Measurements from ENCODE around the gene PRKCA. TPM values are rescaled to one million over a fixed set of nuclear protein-coding genes. Genes with fewer than 3 reads are reported as not detected.

Gene PRKCA
- total RNA-seq, 1 experiment from 2014 or later = 29.5 TPM

DNA sequence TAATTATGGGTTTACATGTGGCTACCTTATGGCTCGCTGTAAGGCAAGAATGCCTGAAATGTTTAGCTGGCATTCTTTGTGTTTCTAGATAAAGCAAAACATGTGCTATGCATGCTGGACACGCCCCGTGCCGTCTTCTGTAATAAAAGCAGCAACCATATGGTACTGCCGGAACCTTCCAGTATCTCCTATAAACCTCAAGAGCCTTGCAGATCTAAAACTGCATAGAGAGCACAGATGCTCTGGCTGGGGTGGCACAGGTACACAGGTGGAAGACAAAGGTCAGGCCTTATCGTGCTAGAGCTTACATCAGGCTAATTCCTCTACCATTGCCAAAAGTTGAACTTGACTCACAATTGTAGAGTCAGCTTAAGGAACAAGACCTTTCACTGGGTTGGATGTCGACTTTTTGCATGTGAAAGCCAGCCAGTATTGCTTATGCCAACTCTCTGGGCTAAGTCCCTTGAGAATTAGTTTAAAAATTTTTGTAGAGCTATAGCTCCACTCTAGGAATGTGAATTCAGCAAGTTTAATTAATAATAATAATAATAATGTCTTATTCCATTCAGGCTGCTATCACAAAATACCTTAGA is 345.1 kb downstream of the PRKCA start (continued):
- no peak for TF ChIP-seq ATF6 (CRISPR knock-in tag; IDR thresholded peaks at IDR 0.05)

DNA sequence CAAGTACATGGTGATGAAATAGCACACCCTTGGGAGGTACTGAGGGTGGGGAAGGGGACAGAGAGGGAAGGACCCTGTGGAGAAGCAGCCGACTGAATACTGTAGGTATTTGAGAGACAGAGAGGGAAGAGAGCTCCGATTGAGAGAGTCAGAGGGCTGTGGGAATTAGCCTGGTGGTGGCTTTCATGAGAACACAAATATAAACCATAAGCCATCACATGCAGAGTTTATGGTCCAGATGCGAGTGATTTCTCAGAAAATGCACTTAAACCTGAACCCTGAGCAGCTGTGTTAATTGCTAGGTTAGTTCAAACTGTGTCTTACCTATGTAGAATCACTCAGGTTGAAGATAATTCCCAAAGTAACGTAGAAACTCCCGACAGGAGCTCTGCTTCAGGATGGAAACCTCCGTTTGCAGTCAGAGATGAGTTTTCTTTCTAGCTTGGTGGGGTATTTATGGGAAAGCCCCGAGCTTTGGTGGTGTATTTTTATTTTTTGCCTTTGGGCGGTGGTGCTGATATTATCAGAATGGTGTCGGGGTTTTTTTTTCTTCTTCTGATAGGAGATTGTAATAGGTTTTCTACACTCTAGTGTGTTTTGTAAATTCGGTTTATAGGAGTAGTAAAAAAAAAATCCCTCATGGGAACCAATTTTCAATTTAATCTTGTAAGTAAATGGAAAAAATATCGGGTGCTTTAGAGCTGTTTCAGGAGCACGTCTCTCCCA is 347.6 kb downstream of the PRKCA start:
- H3K4me1 Mint-ChIP-seq = peaks cover 8% of the 10 kb centered on the region
- no peak for ATAC-seq
- CTCF ChIA-PET = interaction anchor here (1.5 to 1.6 kb wide), 2 partner anchors 24 to 448 kb away, joined by 4 to 5 read pairs; no protein-coding TSS in a partner anchor
- POLR2A ChIA-PET = no interaction called here
- DNase-seq (ENCODE audit: low spot score) = no peak
- no peak for TF ChIP-seq MAX (CRISPR knock-in tag; IDR thresholded peaks at IDR 0.05)
- no peak for TF ChIP-seq FOXP1 (CRISPR knock-in tag; IDR thresholded peaks at IDR 0.05; ENCODE audit: borderline replicate concordance)
- TF ChIP-seq, protein P1, sequence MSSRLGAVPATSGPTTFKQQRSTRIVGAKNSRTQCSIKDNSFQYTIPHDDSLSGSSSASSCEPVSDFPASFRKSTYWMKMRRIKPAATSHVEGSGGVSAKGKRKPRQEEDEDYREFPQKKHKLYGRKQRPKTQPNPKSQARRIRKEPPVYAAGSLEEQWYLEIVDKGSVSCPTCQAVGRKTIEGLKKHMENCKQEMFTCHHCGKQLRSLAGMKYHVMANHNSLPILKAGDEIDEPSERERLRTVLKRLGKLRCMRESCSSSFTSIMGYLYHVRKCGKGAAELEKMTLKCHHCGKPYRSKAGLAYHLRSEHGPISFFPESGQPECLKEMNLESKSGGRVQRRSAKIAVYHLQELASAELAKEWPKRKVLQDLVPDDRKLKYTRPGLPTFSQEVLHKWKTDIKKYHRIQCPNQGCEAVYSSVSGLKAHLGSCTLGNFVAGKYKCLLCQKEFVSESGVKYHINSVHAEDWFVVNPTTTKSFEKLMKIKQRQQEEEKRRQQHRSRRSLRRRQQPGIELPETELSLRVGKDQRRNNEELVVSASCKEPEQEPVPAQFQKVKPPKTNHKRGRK (CRISPR knock-in tag; IDR thresholded peaks at IDR 0.05; ENCODE audit: borderline replicate concordance) = no peak
- no peak for TF ChIP-seq ATF1 (CRISPR knock-in tag; IDR thresholded peaks at IDR 0.05)
- TF ChIP-seq, protein P2, sequence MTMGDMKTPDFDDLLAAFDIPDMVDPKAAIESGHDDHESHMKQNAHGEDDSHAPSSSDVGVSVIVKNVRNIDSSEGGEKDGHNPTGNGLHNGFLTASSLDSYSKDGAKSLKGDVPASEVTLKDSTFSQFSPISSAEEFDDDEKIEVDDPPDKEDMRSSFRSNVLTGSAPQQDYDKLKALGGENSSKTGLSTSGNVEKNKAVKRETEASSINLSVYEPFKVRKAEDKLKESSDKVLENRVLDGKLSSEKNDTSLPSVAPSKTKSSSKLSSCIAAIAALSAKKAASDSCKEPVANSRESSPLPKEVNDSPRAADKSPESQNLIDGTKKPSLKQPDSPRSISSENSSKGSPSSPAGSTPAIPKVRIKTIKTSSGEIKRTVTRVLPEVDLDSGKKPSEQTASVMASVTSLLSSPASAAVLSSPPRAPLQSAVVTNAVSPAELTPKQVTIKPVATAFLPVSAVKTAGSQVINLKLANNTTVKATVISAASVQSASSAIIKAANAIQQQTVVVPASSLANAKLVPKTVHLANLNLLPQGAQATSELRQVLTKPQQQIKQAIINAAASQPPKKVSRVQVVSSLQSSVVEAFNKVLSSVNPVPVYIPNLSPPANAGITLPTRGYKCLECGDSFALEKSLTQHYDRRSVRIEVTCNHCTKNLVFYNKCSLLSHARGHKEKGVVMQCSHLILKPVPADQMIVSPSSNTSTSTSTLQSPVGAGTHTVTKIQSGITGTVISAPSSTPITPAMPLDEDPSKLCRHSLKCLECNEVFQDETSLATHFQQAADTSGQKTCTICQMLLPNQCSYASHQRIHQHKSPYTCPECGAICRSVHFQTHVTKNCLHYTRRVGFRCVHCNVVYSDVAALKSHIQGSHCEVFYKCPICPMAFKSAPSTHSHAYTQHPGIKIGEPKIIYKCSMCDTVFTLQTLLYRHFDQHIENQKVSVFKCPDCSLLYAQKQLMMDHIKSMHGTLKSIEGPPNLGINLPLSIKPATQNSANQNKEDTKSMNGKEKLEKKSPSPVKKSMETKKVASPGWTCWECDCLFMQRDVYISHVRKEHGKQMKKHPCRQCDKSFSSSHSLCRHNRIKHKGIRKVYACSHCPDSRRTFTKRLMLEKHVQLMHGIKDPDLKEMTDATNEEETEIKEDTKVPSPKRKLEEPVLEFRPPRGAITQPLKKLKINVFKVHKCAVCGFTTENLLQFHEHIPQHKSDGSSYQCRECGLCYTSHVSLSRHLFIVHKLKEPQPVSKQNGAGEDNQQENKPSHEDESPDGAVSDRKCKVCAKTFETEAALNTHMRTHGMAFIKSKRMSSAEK (CRISPR knock-in tag; IDR thresholded peaks at IDR 0.05; ENCODE audit: borderline replicate concordance) = no peak
- TF ChIP-seq, protein P3, sequence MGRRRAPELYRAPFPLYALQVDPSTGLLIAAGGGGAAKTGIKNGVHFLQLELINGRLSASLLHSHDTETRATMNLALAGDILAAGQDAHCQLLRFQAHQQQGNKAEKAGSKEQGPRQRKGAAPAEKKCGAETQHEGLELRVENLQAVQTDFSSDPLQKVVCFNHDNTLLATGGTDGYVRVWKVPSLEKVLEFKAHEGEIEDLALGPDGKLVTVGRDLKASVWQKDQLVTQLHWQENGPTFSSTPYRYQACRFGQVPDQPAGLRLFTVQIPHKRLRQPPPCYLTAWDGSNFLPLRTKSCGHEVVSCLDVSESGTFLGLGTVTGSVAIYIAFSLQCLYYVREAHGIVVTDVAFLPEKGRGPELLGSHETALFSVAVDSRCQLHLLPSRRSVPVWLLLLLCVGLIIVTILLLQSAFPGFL (CRISPR knock-in tag; IDR thresholded peaks at IDR 0.05; ENCODE audit: borderline replicate concordance) = no peak
- TF ChIP-seq ZNF671 (CRISPR knock-in tag; IDR thresholded peaks at IDR 0.05) = no peak
- TF ChIP-seq, protein P4, sequence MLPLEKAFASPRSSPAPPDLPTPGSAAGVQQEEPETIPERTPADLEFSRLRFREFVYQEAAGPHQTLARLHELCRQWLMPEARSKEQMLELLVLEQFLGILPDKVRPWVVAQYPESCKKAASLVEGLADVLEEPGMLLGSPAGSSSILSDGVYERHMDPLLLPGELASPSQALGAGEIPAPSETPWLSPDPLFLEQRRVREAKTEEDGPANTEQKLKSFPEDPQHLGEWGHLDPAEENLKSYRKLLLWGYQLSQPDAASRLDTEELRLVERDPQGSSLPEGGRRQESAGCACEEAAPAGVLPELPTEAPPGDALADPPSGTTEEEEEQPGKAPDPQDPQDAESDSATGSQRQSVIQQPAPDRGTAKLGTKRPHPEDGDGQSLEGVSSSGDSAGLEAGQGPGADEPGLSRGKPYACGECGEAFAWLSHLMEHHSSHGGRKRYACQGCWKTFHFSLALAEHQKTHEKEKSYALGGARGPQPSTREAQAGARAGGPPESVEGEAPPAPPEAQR (CRISPR knock-in tag; IDR thresholded peaks at IDR 0.05) = no peak
- TF ChIP-seq ZNF263 (CRISPR knock-in tag; IDR thresholded peaks at IDR 0.05; ENCODE audit: low read depth) = no peak
- no peak for TF ChIP-seq FOXJ3 (CRISPR knock-in tag; IDR thresholded peaks at IDR 0.05; ENCODE audit: borderline replicate concordance)
- peak overlapping the region; percentile 20; the same call in 1 of the 2 replicates for H3K27ac Mint-ChIP-seq
- no peaks in the 10 kb centered on the region for H3K27me3 Mint-ChIP-seq (ENCODE audit: low read depth)
- H3K36me3 Mint-ChIP-seq = 0 out of 2 replicates have a peak, but pooled peaks cover 3% of the 10 kb centered on the region
- no peak overlapping the region for H3K4me3 Mint-ChIP-seq
- no peaks in the 10 kb centered on the region for H3K9me3 Mint-ChIP-seq

Data from WTC11 (cell line).